Pons (tissue), 1 donor: Measurements from ENCODE around the gene SCML1.

ENCODE experiments used
- DNase-seq: peaks from one replicate; pipeline ENCODE4 v3.0.0-alpha.2; 2016; ENCODE audit warnings: low spot score

Gene SCML1

DNA sequence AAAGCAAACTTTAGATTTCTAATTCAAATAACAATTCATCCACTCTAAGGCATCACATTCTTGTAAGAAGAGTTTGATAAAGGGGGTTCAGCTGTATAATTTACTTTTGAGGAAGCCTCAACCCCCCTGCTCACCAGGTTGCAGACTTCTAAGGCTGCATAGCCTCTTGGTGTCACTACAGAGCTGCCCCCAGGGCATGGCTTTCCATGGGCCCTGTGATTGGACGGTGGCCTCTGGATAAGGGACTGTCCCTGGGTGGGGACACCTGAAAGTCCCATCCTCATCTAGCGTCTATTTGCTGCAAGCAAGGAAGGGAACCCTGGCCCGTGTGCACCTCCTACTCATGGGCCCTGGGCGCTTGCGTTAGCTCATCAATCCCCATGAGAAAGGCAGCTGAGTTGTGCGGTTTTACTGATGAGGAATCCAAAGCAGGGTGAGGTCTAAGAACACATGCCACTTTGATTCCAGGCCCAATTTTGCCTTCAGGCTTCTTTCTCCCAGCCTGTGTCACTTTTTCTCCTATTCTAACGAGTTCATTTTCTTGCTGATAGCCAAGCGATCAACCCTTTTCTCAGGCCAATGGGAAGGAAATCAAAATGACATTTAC lies 51.8 kb downstream of the SCML1 start:
- no peak for DNase-seq

DNA sequence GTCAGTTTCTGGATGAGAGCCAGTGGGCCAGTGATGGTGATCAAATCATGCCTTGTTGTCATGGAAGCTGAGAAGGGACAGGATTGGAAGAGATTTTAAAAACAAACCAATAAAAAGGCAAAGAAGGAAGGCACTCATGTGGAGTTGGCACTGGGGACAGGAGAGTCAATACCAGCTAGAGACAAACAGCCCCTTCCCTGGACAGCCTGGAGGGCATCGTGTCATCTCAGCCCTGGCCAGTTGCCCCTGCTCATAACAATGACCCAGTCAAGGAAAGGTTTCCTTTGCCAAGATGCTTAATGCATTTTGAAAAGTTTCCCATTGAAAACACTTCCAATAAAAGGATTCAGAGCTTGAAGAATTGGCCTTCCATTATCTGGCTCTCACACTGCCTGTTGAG lies 55.5 kb downstream of the SCML1 start:
- DNase-seq = peak; percentile 42

DNA sequence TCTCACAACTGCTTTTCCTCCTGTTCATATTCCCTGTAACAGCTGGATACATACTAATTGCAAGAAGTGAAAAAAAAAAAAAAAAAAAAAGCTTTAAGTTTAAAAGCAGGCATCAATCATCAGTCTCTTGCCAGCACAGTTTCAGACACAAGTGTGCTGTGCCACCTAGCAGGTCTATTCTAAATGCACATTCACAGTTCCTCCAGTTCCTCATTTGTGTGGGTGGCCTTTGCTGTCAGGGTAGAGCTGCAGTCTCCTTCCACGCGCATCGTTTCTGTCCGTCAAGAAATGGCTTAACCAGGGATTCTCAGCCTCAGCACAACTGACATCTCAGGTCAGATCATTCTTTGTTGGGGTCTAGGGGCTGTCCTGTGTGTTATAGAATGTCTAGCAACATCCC lies 61.6 kb downstream of the SCML1 start:
- DNase-seq = no peak

DNA sequence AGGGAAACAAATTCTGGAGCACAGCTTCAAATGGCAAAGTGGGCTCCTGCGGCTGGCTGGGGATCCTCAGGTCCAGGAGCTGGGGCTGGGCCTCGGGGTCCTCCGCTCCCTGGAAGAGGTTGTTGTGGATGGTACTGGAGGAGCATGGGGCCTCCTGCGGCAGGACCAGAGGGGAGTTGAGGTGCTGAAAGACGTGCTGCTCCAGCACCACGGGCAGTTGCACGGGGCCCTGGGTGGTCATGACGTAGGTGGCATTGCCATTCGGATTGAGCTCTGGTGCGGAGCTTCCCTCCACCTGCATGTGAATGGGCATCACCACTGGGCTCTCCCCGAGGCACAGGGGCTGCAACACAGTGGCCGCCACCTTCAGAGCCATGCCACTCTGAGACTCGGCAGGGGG lies 64.1 kb downstream of the SCML1 start:
- DNase-seq = no peak

DNA sequence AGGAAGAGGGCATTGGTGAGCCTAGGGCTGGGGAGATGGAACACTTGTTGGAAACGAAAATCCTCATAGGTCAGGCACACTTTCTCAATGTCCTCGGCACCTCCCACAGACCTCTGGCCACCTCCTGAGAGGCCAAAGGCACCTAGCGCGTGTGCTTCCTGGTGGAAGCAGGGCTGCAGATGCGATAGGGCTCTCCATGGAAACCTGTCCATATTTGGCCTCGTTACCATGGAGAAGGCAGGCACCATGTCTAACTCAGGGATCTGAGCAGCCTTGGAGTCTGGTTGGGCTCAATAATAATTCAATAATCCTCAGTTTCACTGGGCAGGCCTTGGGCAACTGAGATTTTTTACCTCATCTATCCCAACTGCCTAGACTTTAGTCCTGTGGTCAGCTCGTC lies 65.5 kb downstream of the SCML1 start:
- DNase-seq = no peak

DNA sequence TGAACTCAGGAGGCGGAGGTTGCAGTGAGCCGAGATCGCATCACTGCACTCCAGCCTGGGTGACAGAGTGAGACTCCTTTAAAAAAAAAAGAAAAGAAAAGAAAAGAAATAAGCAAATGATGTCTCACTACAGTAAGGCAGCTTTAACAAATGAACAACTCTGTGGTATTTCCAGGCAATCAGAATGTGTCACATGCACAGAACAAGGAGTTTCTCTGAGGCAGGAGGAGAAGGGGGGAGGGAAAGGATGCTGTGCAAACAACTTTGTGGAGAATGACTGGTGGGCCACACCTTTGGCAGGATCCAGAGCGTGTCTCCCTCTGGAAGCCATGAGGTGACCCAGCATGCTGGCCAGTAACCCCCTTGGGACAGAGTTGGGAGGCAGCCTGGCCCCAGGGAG lies 66.2 kb downstream of the SCML1 start:
- no peak for DNase-seq
